Neuronal stem cell (in vitro differentiated cells): ENCODE results near the gene STPG3.

Experiments used
- DNase-seq: peaks from one replicate; pipeline ENCODE4 v3.0.0-alpha.2; 2013; ENCODE audit warnings: low spot score
- H2AFZ ChIP-seq: one replicate; pipeline ENCODE4 v1.6.1; 2013; ENCODE audit warnings: mild to moderate bottlenecking, low read length, inconsistent platforms
- H2AK5ac ChIP-seq: 2 replicates; pipeline ENCODE4 v1.6.1; 2013; ENCODE audit warnings: low read depth, mild to moderate bottlenecking, inconsistent platforms, low read length, moderate library complexity, mixed read lengths
- H2BK120ac ChIP-seq: 2 replicates; pipeline ENCODE4 v1.6.1; 2013; ENCODE audit warnings: low read depth, mild to moderate bottlenecking, inconsistent platforms, low read length, moderate library complexity, mixed read lengths
- H2BK12ac ChIP-seq: one replicate; pipeline ENCODE4 v1.6.1; 2013; ENCODE audit warnings: low read length, inconsistent platforms
- H2BK15ac ChIP-seq: 2 replicates; pipeline ENCODE4 v1.6.1; 2013; ENCODE audit warnings: mild to moderate bottlenecking, low read length, inconsistent platforms, mixed read lengths
- H2BK5ac ChIP-seq: one replicate; pipeline ENCODE4 v1.6.1; 2013; ENCODE audit warnings: inconsistent platforms, mild to moderate bottlenecking, low read length, moderate library complexity
- H3K14ac ChIP-seq: one replicate; pipeline ENCODE4 v1.6.1; 2013; ENCODE audit warnings: low read length, inconsistent platforms
- H3K18ac ChIP-seq: 2 replicates; pipeline ENCODE4 v1.6.1; 2013; ENCODE audit warnings: low read length, inconsistent platforms
- H3K23ac ChIP-seq: 2 replicates; pipeline ENCODE4 v1.6.1; 2013; ENCODE audit warnings: low read depth, mild to moderate bottlenecking, mixed read lengths, low read length, inconsistent platforms; ENCODE audit not compliant: poor library complexity
- H3K27ac ChIP-seq: replicated peaks from 3 replicates; pipeline ENCODE4 v1.5.1; 2013; ENCODE audit warnings: low read length, inconsistent platforms
- H3K27me3 ChIP-seq, 3 experiments: 2 replicates each; pipeline ENCODE4 v1.6.1; 2013; ENCODE audit warnings: low read length in 3 of 3, mild to moderate bottlenecking in 2 of 3, inconsistent platforms in 1 of 3, low read depth in 1 of 3, mixed read lengths in 1 of 3, moderate library complexity in 1 of 3; ENCODE audit not compliant: control insufficient read depth in 3 of 3, insufficient read depth in 3 of 3
- H3K36me3 ChIP-seq, 2 donors: replicated peaks in 1 of 2; 2 replicates each; pipeline ENCODE4 v1.6.1; 2013; ENCODE audit warnings: low read length in 2 of 2; ENCODE audit not compliant: control insufficient read depth in 2 of 2, insufficient read depth in 2 of 2
- H3K4ac ChIP-seq: 2 replicates; pipeline ENCODE4 v1.6.1; 2013; ENCODE audit warnings: inconsistent platforms, mild to moderate bottlenecking, low read length, moderate library complexity
- H3K4me1 ChIP-seq, 2 donors: 1 replicate in 1 of 2; 2 replicates in 1 of 2; pipeline ENCODE4 v1.6.1; 2013; ENCODE audit warnings: low read length in 2 of 2, low read depth in 1 of 2; ENCODE audit not compliant: control insufficient read depth in 2 of 2, insufficient read depth in 1 of 2
- H3K4me2 ChIP-seq: one replicate; pipeline ENCODE4 v1.6.1; 2013; ENCODE audit warnings: mild to moderate bottlenecking, low read length, inconsistent platforms; ENCODE audit not compliant: insufficient read depth, poor library complexity, severe bottlenecking
- H3K4me3 ChIP-seq, 2 donors: 2 replicates each; pipeline ENCODE4 v1.5.1; 2013; ENCODE audit warnings: low read length in 2 of 2, mild to moderate bottlenecking in 2 of 2, inconsistent platforms in 1 of 2, moderate library complexity in 1 of 2
- H3K79me1 ChIP-seq: one replicate; pipeline ENCODE4 v1.6.1; 2013; ENCODE audit warnings: low read depth, mild to moderate bottlenecking, inconsistent platforms, low read length, moderate library complexity
- H3K9ac ChIP-seq: one replicate; pipeline ENCODE4 v1.6.1; 2013; ENCODE audit warnings: mild to moderate bottlenecking, low read depth, low read length, inconsistent platforms; ENCODE audit not compliant: poor library complexity
- H3K9me3 ChIP-seq, 2 donors: replicated peaks in 1 of 2; 2 replicates each; pipeline versions ENCODE3 to v1.6.1; 2013; ENCODE audit warnings: low read length in 2 of 2, mild to moderate bottlenecking in 2 of 2, inconsistent platforms in 1 of 2, low read depth in 1 of 2, mixed read lengths in 1 of 2, moderate library complexity in 1 of 2; ENCODE audit not compliant: control insufficient read depth in 2 of 2, insufficient read depth in 1 of 2
- H4K8ac ChIP-seq: one replicate; pipeline ENCODE4 v1.6.1; 2013; ENCODE audit warnings: low read depth, mild to moderate bottlenecking, inconsistent platforms, low read length, moderate library complexity
- H4K91ac ChIP-seq: one replicate; pipeline ENCODE4 v1.6.1; 2013; ENCODE audit warnings: low read length, low read depth, mild to moderate bottlenecking, inconsistent platforms; ENCODE audit not compliant: poor library complexity
- WGBS, 2 donors: extraction: QIAGEN DNeasy Blood & Tissue Kit; methylation state at CpG; one replicate each; pipeline ENCODE4 v1.1.7; 2013; ENCODE audit warnings: missing lambda C conversion rate in 2 of 2, mixed read lengths in 1 of 2; ENCODE audit not compliant: insufficient read length in 2 of 2, insufficient replicate concordance in 1 of 2; ENCODE audit errors: extremely low coverage in 2 of 2; 5-methylcytosine and 5-hydroxymethylcytosine counted together

STPG3 gene

GRCh38 chr9:137295849-137296669 is 45.0 kb downstream of the STPG3 start:
- Histone ChIP-seq H3K79me1 (peaks cover 2% of the 10 kb centered on the region), H3K18ac (peak overlapping the region; percentile 97), H3K27me3 (peaks cover 0 to 11% (median 2%) of the 10 kb centered on the region in 3 experiments), H3K9ac (peak overlapping the region; percentile 86), H3K4me3 (peak overlapping the region; percentile 46 to 78), H3K4me1 (peaks cover 28 to 31% of the 10 kb centered on the region in 2 donors), H2BK12ac (peak overlapping the region; percentile 99), H4K91ac (no peak overlapping the region), H2BK5ac (no peak overlapping the region), H3K14ac (peak overlapping the region; percentile 79), H2AK5ac (peak overlapping the region; percentile 100), H2AFZ (peak overlapping the region; percentile 87), H2BK15ac (peak overlapping the region; percentile 99), H3K4ac (peak overlapping the region; percentile 93), H4K8ac (peak overlapping the region; percentile 29), H3K36me3 (peaks cover 5 to 14% of the 10 kb centered on the region in 2 donors), H3K23ac (peak overlapping the region; percentile 97), H3K27ac (peak overlapping the region; percentile 75), H2BK120ac (peak overlapping the region; percentile 97), H3K4me2 (peak overlapping the region; percentile 83), H3K9me3 (peaks cover 0 to 10% of the 10 kb centered on the region in 2 donors)
- WGBS, 2 donors = no CpG with 5 or more reads among the region's 78 CpGs
- peak; percentile 62 for DNase-seq

- Histone ChIP-seq H3K27ac (peak overlapping the region; percentile 75), H3K4me3 (peak overlapping the region; percentile 46 to 49), H2BK12ac (peak overlapping the region; percentile 99), H3K27me3 (peaks cover 0 to 11% (median 2%) of the 10 kb centered on the region in 3 experiments), H4K91ac (no peak overlapping the region), H3K79me1 (peaks cover 6% of the 10 kb centered on the region), H3K9ac (peak overlapping the region; percentile 67), H3K23ac (peak overlapping the region; percentile 97), H2BK15ac (peak overlapping the region; percentile 99), H4K8ac (peak overlapping the region; percentile 29), H3K9me3 (peaks cover 0 to 10% of the 10 kb centered on the region in 2 donors), H3K4ac (peak overlapping the region; percentile 93), H2BK120ac (peak overlapping the region; percentile 97), H2AFZ (peak overlapping the region; percentile 87), H3K18ac (peak overlapping the region; percentile 97), H3K36me3 (peaks cover 5 to 14% of the 10 kb centered on the region in 2 donors), H2AK5ac (peak overlapping the region; percentile 100), H3K4me2 (peak overlapping the region; percentile 62), H2BK5ac (no peak overlapping the region), H3K14ac (peak overlapping the region; percentile 79), H3K4me1 (peaks cover 28 to 31% of the 10 kb centered on the region in 2 donors)
- no peak for DNase-seq
- WGBS, 2 donors = no CpG with 5 or more reads among the region's 24 CpGs
Measured at GRCh38 chr9:137296670-137297664, 45.9 kb downstream of the STPG3 start.

- no peak overlapping the region for H3K4ac ChIP-seq
- DNase-seq = no peak
- H3K4me2 ChIP-seq = no peak overlapping the region
- H3K14ac ChIP-seq = no peak overlapping the region
- H2BK15ac ChIP-seq = peak overlapping the region; percentile 75
- no peak overlapping the region for H3K23ac ChIP-seq
- H4K8ac ChIP-seq = no peak overlapping the region
- no peak overlapping the region for H3K4me3 ChIP-seq
- H3K4me1 ChIP-seq = peaks cover 32 to 35% of the 10 kb centered on the region in 2 donors
- H2BK12ac ChIP-seq = peak overlapping the region; percentile 41
- WGBS, 2 donors = no CpG with 5 or more reads among the region's 7 CpGs
- H4K91ac ChIP-seq = no peak overlapping the region
- H2AK5ac ChIP-seq = peak overlapping the region; percentile 85
- peaks cover 5 to 14% of the 10 kb centered on the region in 2 donors for H3K36me3 ChIP-seq
- H3K18ac ChIP-seq = peak overlapping the region; percentile 35
- peaks cover 0 to 13% (median 2%) of the 10 kb centered on the region in 3 experiments for H3K27me3 ChIP-seq
- H2BK5ac ChIP-seq = peak overlapping the region; percentile 58
- H2BK120ac ChIP-seq = no peak overlapping the region
- H3K79me1 ChIP-seq = peaks cover 6% of the 10 kb centered on the region
- H3K9me3 ChIP-seq = peaks cover 0 to 9% of the 10 kb centered on the region in 2 donors
- H3K27ac ChIP-seq = no peak overlapping the region
- H2AFZ ChIP-seq = no peak overlapping the region
- no peak overlapping the region for H3K9ac ChIP-seq
Measured at GRCh38 chr9:137297966-137298365, 46.9 kb downstream of the STPG3 start.
